KG1 (cell line): ENCODE measurements around the gene ATP5F1D.
"Not testable (repeated sequence)": the region's sequence is repeated elsewhere in the genome, so short reads cannot be mapped to it uniquely, and the experiment has no call there.

Experiments
- DNase-seq: peaks from one replicate; lab custom pipeline; 2025; lab: John Stamatoyannopoulos, UW

The ATP5F1D gene

DNA sequence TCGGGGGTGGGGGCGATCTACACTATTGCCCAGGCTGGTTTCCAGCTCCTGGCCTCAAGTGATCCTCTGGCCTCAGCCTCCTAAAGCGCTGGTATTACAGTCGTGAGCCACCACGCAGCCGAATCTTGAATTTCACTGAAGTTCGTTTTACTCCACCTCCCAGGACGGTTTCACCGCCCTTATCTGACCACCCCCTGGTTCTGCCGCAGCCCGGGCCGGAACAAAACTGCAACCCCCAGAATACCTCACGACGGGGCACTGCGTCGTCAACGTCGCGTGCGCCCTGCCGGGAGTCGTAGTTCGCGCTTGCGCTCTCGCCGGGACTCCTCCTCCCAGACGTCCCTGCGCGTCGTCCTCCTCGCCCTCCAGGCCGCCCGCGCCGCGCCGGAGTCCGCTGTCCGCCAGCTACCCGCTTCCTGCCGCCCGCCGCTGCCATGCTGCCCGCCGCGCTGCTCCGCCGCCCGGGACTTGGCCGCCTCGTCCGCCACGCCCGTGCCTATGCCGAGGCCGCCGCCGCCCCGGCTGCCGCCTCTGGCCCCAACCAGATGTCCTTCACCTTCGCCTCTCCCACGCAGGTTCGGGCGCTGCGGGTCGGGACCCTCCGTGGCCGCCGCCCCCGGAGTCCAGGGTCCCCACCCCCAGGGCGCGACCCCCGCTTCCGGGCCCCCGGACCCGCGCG is at the start of gene ATP5F1D:
Gene ATP5F1D (plus strand): TSS at position 335 of the 679 bp plus-strand sequence. CDS start 100 bp downstream, at position 435.
- peak; percentile 72 for DNase-seq

DNA sequence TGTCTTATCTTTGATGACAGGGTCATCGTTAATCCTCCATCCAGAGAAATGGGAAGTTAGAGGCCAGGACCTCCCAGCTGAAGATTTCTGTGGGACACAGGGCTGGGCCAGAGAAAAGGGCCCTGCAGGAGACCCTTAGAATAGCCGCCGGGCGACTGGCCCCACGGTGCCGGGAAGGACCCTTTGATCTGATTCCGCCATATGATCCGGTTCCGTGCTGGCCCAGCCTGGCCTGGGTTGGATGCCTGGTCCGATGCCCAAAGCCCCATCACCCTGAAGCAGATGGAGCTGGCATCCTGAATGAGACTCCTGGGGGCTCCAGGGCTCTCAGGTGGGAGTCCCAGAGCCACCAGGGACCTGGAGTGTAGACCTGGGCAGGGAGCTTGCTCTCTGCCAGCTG is 42.0 kb upstream of the ATP5F1D start:
- no peak for DNase-seq

DNA sequence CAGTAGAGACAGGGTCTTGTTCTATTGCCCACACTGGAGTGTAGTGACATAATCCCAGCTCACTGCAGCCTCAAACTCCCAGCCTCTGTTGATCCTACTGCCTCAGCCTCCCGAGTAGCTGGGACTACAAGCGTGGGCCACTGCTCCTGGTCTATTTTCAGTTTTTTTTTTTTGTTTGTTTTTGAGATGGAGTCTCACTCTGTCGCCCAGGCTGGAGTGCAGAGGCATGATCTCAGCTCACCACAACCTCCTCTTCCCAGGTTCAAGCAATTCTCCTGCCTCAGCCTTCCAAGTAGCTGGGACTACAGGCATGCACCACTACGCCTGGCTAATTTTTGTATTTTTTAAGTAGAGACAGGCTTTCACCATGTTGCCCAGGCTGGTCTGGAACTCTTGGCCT is 40.9 kb upstream of the ATP5F1D start:
- not testable (repeated sequence) for DNase-seq

DNA sequence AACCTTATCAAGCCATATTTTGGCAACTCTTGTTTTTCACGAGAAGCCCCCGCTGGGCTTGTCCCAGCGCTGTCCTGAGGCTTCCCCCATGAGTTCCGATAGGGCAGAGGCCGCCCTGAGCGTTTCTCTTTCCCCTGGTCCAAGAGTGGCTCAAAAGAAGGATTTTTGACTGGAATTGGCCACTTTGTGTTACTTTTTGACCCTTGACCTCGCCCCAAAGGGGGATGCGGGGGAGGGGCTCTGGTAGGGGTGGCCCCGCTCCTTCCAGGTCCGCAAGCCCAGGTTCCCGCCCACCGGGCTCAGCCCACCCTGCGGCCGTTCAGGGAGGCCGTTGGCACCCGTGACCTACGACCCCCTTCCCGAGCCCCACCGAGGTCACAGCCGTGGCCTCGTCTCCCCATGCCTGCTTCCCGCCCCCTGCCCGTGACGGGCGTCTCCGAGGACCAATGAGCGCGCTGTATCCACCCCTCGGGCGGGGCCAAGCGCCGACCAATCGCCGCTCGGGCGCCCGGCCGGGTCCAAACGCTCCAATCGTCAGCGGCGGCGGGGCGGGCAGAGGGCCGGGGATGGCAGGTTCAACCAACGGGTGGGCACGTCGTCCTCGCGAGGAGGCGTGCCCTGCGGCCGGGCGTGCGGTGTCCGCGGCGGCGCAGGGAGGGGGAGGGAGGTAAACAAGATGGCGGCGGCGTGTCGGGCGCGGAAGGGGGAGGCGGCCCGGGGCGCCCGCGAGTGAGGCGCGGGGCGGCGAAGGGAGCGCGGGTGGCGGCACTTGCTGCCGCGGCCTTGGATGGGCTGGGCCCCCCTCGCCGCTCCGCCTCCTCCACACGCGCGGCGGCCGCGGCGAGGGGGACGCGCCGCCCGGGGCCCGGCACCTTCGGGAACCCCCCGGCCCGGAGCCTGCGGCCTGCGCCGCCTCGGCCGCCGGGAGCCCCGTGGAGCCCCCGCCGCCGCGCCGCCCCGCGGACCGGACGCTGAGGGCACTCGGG is 36.1 kb upstream of the ATP5F1D start, which contains the start of gene STK11:
Gene STK11 (plus strand): TSS at position 665 of the 986 bp plus-strand sequence. CDS start 1,136 bp downstream, outside the sequence.
- DNase-seq = peak; percentile 91

DNA sequence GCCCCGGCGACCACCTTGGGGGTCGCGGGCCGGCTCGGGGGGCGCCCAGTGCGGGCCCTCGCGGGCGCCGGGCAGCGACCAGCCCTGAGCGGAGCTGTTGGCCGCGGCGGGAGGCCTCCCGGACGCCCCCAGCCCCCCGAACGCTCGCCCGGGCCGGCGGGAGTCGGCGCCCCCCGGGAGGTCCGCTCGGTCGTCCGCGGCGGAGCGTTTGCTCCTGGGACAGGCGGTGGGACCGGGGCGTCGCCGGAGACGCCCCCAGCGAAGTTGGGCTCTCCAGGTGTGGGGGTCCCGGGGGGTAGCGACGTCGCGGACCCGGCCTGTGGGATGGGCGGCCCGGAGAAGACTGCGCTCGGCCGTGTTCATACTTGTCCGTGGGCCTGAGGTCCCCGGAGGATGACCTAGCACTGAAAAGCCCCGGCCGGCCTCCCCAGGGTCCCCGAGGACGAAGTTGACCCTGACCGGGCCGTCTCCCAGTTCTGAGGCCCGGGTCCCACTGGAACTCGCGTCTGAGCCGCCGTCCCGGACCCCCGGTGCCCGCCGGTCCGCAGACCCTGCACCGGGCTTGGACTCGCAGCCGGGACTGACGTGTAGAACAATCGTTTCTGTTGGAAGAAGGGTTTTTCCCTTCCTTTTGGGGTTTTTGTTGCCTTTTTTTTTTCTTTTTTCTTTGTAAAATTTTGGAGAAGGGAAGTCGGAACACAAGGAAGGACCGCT is 35.2 kb upstream of the ATP5F1D start:
- no peak for DNase-seq

DNA sequence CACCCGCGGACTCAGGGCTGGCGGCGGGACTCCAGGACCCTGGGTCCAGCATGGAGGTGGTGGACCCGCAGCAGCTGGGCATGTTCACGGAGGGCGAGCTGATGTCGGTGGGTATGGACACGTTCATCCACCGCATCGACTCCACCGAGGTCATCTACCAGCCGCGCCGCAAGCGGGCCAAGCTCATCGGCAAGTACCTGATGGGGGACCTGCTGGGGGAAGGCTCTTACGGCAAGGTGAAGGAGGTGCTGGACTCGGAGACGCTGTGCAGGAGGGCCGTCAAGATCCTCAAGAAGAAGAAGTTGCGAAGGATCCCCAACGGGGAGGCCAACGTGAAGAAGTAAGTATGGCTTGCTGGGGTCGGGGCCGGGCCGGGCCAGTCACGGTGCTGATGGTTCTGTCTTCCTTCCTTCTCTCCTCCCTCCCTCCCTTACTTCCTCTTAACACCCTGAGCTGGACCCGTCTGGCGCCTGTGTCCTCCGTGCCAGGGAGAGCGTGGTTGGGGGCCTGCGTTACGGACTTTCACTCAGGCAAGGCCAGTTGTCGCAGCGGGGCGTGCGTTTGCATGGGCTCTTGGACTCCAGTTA is 34.6 kb upstream of the ATP5F1D start:
- DNase-seq = peak; percentile 58

DNA sequence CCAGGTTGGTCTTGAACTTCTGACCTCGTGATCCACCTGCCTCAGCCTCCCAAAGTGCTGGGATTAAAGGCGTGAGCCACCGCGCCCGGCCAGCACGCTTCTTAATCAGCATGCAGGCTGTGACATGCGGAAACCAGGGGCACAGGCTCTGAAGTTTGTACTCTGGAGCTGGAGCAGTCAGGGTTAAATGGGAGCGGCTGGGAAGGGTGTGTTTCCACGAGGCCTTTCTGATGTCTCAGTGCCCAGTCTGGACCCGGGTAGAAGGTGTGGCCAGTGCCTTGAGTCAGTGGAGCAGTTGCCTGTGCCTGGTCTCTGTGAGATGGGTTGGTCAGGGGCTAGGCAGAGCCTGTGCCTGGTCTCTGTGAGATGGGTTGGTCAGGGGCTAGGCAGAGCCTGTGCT is 32.7 kb upstream of the ATP5F1D start:
- DNase-seq = not testable (repeated sequence)

DNA sequence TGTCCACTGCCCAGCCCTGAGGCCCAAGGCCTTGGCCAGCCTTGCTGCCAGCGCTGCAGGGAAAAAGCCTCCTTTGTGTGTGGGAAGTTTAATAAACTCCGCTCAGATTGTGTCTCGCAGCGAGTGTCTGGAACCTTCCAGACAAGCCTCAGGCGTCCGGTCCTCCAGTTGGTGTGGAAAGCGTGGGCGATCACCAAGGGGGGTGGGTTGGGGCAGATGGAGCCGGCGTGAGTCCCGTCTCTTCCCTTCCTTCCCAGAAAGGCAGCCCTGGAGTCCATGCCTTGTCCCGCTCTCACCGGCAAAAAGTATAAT is 31.4 kb upstream of the ATP5F1D start:
- DNase-seq = no peak

DNA sequence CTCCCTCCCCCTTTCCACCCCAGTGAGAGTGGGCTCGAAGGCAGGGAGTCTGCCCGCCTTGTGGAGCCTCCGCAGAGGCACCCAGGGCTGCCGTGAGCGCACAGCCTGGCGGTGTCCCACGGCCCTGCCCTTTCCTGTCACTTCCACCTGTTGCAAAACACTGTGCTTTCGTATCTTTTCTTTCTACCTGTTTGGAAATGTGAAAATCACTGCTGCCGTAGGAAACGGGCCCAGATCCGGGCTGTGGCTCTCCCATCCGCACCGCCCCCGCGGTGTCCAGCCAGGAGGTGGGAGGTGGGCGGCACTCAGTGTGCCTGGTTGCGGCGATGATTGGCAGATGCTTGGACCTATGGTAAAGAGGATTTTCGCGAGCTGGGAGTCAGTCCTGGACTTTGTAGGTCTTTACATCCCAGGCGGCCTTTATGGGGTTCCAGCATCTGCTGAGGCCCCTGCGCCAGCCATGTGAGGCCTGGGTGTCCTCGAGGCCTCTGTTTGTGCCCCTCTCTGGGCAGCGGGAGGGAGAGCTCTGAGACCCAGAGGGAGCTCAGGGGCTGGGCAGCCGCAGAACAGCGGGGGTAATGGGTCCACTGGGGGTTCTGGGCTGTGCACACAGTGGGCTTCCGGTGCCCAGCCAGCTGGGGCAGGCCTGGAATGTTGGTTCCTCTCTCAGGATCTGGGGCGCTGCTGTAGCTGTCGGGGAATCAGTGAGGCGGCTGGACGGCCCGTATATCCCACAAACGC is 29.9 kb upstream of the ATP5F1D start:
- DNase-seq = no peak

DNA sequence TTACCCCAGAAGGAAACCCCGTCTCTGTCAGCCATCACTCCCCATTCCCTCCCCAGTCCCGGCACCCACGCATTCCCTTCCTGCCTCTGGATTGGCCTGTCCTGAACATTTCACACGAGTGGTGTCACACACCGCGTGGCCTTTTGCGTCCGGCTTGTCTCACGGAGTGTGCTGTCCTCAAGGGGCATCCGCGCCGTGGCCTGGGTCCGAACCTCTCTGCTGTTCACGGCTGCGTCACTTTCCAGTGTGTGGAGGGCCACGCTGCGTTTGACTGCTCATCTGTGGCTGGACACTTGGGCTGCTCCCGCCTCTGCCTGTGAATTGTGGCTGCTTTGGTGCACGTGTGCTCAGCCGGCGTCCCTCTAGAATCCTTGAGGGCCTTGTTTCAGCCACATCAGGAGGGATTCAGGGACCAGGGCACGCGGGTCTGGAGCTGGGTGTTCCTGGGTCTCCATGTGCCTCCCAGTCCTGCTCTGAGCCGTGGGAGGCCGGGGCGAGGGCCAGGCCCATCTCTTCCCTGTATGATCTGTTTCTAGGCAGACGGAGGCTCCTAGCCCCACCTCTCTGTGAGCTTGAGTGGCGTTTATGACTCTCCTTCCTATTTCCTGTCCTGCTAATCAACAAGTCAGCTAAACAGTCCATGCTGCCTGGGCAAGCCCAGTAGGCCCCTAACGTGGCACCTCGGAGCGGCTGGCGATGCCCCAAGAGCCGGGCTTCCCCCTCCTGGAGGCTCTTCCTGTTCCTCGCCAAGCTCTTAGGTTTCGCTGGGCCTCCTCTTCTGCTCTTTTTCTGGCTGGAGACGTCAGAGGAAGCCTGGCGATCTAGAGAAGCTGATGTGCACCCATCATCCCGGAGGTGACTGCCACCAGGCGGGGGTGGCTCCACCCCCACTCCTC is 27.9 kb upstream of the ATP5F1D start:
- no peak for DNase-seq

DNA sequence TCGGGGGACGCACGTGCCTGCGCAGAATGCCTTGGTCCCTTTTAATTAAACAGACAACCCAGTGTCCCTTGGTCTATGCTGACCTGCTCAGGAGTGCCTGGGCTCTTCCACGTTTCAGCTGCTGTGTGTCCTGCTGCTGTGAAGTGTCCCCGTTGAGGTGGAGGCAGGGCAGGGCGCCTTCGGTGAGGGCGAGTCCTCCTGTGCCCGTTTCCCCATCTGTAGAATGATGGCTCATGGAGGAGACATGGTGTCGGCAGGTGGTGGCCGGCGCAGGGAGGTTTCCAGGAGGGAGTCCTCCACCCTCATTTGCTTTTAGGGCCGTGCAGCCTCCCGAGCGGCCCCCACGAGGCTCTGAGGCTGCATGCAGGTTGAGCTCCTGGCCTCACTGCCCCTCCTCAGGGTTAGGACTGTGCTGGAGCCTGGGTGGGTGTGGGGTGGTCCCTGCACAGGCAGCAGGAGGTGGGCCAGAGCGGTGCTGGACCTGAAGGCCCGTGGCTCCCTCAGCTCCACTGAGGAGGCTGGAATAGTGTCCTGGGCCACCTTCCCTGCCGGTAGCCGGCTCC is 27.2 kb upstream of the ATP5F1D start:
- DNase-seq = no peak

DNA sequence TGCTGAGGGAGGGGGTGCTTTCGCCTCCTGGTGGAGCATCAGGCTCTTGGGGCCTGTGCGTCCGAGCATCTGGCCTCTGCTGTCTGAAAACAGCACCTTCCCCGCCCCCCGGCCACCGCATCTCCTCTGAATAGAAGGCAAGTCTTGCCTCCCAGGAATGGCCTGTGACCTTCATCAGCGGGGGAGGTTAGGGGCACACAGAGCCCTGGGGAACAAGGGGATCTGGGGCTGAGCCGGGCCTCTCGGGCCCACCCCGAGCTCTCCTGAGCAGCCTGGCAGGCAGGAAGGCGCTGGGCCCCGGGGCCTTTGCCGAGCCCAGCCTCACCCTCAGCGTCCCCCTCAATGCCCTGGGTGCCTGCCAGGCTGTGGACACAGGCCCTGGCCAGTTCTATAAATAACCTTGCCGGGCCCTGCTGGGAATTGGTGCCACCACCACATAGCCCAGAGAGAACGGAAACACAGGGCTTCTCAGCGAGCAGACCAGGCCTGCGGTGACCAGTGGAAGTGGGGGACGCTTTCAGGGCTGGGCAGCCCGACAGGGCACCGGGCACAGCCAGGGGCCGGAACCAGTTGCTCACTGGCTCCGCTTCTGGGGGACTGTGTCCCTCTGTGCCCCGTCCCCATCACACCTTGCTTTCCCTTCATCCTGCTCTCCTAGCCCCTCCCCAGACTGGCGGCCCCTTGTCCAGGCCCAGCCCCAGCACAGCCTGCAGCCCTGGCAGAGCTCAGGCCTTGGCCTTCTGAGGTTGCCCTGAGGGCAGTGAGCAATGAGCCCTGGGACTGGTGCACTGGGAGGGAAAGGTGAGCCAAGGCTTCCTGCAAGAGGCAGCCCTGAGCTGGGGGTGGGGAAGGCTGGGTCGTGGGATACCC is 26.5 kb upstream of the ATP5F1D start:
- DNase-seq = no peak

DNA sequence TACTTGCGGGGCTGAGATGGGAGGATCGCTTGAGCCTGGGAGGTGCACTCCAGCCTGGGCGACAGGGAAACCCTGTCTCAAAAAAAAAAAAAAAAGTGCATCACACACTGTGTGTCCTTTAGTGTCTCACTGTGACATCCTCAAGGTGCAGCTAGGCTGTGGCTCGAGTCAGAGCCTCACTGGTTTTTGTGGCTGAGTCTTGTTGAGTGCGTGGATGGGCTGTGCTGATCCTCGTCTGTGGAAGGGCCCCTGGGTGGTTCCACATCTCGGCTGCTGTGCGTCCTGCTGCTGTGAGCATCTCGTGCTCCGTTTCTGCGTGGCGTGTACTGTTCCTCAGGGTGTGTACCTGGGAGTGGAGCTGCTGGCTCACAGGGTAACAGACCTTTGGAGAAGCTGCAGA is 24.8 kb upstream of the ATP5F1D start:
- no peak for DNase-seq

DNA sequence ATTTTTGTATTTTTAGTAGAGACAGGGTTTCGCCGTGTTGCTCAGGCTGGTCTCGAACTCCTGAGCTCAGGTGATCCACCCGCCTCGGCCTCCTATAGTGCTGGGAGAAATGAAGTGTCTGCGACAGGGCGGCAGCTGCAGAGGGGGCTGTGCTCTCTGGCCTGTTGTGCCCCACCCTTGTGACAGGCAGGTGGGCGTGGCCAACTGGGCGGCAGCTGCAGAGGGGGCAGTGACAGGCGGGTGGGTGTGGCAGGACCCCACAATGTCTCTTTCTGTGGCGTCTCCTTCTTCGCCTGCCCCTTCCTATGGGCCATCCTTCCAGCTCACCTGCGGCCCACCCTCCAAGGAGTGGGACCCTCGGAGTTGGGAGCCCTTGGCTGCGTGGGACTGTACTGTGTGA is 24.2 kb upstream of the ATP5F1D start:
- DNase-seq = no peak

DNA sequence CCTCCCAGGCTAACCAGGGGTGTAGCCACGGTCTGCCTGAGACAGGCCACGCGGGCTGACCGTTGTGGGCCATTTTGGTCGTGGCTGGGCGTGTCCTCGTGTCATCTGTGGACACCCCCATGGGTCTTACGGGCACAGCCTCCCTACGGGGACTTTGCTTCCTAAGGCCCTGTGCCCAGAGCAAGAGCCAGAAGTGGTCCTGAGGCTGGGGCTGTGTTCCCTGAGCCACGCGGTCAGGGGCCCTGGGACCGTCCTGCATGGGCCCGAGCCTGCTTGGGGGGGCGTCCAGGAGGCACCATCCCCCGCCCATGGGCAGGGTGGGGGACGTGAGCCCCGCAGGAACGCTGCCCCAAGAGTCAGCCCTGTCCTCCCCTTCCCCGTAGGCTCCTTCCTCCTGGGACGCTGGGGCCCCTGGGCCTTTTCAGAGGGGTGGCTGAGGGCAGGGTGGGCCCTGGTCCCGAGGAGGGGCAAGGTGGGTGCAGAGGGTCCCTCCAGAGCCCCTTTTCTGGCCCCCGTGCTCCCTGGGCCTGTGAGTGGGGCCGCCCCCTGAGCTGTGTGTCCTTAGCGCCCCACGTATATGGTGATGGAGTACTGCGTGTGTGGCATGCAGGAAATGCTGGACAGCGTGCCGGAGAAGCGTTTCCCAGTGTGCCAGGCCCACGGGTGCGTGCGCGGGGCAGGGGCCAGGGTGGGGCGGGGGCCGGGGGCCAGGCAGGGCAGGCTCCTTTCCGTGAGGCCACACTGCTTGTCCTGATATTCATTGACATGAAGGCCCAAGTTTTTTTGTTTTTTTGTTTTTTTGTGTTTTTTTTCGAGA is 22.6 kb upstream of the ATP5F1D start:
- DNase-seq = no peak

DNA sequence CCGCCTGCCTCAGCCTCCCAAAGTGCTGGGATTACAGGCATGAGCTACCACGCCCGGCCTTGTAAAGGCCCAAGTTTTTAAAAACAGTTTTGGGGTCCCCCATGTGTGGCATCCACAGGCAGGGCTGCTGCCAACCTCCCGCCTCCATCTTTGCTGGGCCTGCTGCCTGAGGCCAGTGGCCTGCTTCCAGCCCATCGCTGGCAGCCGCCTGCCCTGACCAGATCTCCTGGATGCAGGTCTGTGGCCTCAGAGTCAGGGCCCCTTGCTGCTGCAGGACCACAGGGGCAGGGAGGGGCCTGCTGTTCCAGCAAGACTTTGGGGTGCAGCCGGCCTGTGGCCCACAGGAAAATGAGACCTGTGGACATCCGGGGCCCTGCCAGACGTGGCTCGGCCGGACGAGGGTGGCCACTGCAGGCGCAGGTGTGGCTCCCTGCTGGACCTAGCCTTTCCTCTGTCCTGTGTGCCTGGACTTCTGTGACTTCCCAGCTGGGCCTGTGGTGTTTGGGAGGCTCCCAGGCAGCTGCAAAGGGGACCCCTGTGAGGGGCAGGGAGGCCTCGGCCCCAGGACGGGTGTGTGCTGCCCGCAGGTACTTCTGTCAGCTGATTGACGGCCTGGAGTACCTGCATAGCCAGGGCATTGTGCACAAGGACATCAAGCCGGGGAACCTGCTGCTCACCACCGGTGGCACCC is 21.6 kb upstream of the ATP5F1D start:
- no peak for DNase-seq

DNA sequence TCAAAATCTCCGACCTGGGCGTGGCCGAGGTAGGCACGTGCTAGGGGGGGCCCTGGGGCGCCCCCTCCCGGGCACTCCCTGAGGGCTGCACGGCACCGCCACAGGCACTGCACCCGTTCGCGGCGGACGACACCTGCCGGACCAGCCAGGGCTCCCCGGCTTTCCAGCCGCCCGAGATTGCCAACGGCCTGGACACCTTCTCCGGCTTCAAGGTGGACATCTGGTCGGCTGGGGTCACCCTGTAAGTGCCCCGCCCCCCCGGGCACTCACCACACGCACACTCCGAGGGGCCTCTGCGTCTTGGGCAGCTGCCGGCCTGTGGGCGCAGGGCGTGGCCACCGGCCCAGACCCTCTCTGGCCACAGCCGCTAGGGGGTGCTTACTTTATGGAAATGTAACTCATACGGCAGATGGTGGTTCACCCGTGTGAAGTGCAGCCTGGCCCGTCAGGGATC is 21.0 kb upstream of the ATP5F1D start:
- no peak for DNase-seq
